H1 (cell line): Measurements from ENCODE around the gene METTL21A. TPM values are rescaled to one million over a fixed set of nuclear protein-coding genes. Genes with fewer than 3 reads are reported as not detected.

ENCODE experiments used
- CTCF ChIA-PET: fragments of 300-600 bp; sonication (Branson Sonifier 250); formaldehyde crosslinking; loops from one replicate; lab custom pipeline; 2021; ENCODE audit not compliant: partially characterized antibody; lab: Charles Lee
- POLR2A ChIA-PET: fragments of 300-600 bp; sonication (Branson Sonifier 250); formaldehyde crosslinking; loops from one replicate; lab custom pipeline; 2021; ENCODE audit warnings: inconsistent platforms; ENCODE audit not compliant: partially characterized antibody; lab: Charles Lee
- DNase-seq, 2 experiments: peaks; one replicate each; pipeline versions ENCODE4 v3.0.0 to v3.0.0-alpha.2; 2010 to 2022; ENCODE audit warnings: low spot score in 2 of 2, low read depth in 1 of 2, mixed read lengths in 1 of 2
- FAIRE-seq: peaks from 2 replicates; lab custom pipeline; 2011; peaks lifted over from hg19 to GRCh38; lab: Jason Lieb, UNC
- H2AFZ ChIP-seq: 2 replicates; pipeline ENCODE4 v1.8.1; 2012; ENCODE audit warnings: low read length, inconsistent platforms
- H2AK5ac ChIP-seq: 2 replicates; pipeline ENCODE4 v1.6.1; 2013; ENCODE audit warnings: low read depth, low read length
- H2BK120ac ChIP-seq: replicated peaks from 2 replicates; pipeline ENCODE3; 2013; ENCODE audit warnings: low read depth, low read length, inconsistent platforms
- H2BK12ac ChIP-seq: 2 replicates; pipeline ENCODE4 v1.6.1; 2013; ENCODE audit warnings: low read depth, low read length
- H2BK15ac ChIP-seq: 2 replicates; pipeline ENCODE4 v1.6.1; 2013; ENCODE audit warnings: low read length
- H2BK20ac ChIP-seq: 2 replicates; pipeline ENCODE4 v1.6.1; 2013; ENCODE audit warnings: low read length
- H2BK5ac ChIP-seq: 2 replicates; pipeline ENCODE4 v1.6.1; 2013; ENCODE audit warnings: low read depth, low read length
- H3K14ac ChIP-seq: 2 replicates; pipeline ENCODE4 v1.6.1; 2013; ENCODE audit warnings: inconsistent platforms; ENCODE audit not compliant: insufficient read length
- H3K18ac ChIP-seq: 2 replicates; pipeline ENCODE4 v1.6.1; 2013; ENCODE audit warnings: low read length; ENCODE audit errors: extremely low read depth
- H3K23ac ChIP-seq: 2 replicates; pipeline ENCODE4 v1.6.1; 2013; ENCODE audit warnings: inconsistent platforms; ENCODE audit not compliant: insufficient read length
- H3K23me2 ChIP-seq: 2 replicates; pipeline ENCODE4 v1.6.1; 2013; ENCODE audit warnings: low read depth, low read length
- H3K27ac ChIP-seq: 2 replicates; pipeline ENCODE4 v1.6.1; 2011; ENCODE audit warnings: low read depth, low read length, inconsistent platforms
- H3K27me3 ChIP-seq, 4 experiments: replicated peaks in 1 of 4; 1 replicate in 1 of 4; 2 replicates in 3 of 4; pipeline versions ENCODE4 v1.6.1 to v1.8.1; 2011 to 2013; ENCODE audit warnings: low read length in 3 of 4, mild to moderate bottlenecking in 3 of 4, inconsistent platforms in 2 of 4, mixed read lengths in 2 of 4, moderate library complexity in 1 of 4; ENCODE audit not compliant: control insufficient read depth in 3 of 4, insufficient read depth in 3 of 4; ENCODE audit errors: extremely low read depth in 1 of 4
- H3K36me3 ChIP-seq, 4 experiments: 2 replicates each; pipeline versions ENCODE4 v1.6.1 to v1.8.1; 2011 to 2013; ENCODE audit warnings: mild to moderate bottlenecking in 4 of 4, low read length in 3 of 4, moderate library complexity in 2 of 4, control low read depth in 1 of 4, inconsistent platforms in 1 of 4; ENCODE audit not compliant: insufficient read depth in 4 of 4, control insufficient read depth in 2 of 4
- H3K4ac ChIP-seq: replicated peaks from 2 replicates; pipeline ENCODE3; 2013; ENCODE audit warnings: low read length, low read depth, mixed read lengths, inconsistent platforms; ENCODE audit not compliant: insufficient read length
- H3K4me1 ChIP-seq, 4 experiments: replicated peaks in 1 of 4; 1 replicate in 1 of 4; 2 replicates in 3 of 4; pipeline versions ENCODE4 v1.6.1 to v1.8.1; 2011 to 2013; ENCODE audit warnings: low read length in 3 of 4, inconsistent platforms in 2 of 4, mixed read lengths in 1 of 4; ENCODE audit not compliant: insufficient read depth in 4 of 4, control insufficient read depth in 3 of 4
- H3K4me2 ChIP-seq, 2 experiments: 2 replicates each; pipeline versions ENCODE4 v1.6.1 to v1.8.1; 2011 to 2013; ENCODE audit warnings: low read depth in 2 of 2, low read length in 2 of 2, control low read depth in 1 of 2, inconsistent platforms in 1 of 2, mild to moderate bottlenecking in 1 of 2; ENCODE audit not compliant: insufficient read depth in 1 of 2
- H3K4me3 ChIP-seq, 4 experiments: fragments of 200-600, 300-600 bp in 1 of 4; sonication (generic), shearing (Covaris generic), sonication (Bioruptor Twin) in 1 of 4; 2 replicates each; pipeline versions ENCODE4 v1.5.1 to v1.8.1; 2011 to 2016; ENCODE audit warnings: low read length in 4 of 4, low read depth in 3 of 4, control low read depth in 2 of 4, inconsistent platforms in 2 of 4, mild to moderate bottlenecking in 2 of 4, mixed read lengths in 1 of 4, moderate library complexity in 1 of 4; ENCODE audit not compliant: insufficient read depth in 2 of 4; ENCODE audit errors: extremely low read depth in 1 of 4
- H3K56ac ChIP-seq: replicated peaks from 2 replicates; pipeline ENCODE3; 2013; ENCODE audit warnings: low read depth, mild to moderate bottlenecking, mixed read lengths, low read length, inconsistent platforms; ENCODE audit not compliant: insufficient read length
- H3K79me1 ChIP-seq: 2 replicates; pipeline ENCODE4 v1.6.1; 2013; ENCODE audit warnings: low read depth, low read length, control low read depth
- H3K79me2 ChIP-seq, 2 experiments: 2 replicates each; pipeline versions ENCODE4 v1.6.1 to v1.8.1; 2012 to 2013; ENCODE audit warnings: low read length in 2 of 2, mild to moderate bottlenecking in 2 of 2, inconsistent platforms in 1 of 2; ENCODE audit not compliant: insufficient read depth in 2 of 2, control insufficient read depth in 1 of 2
- H3K9ac ChIP-seq, 4 experiments: replicated peaks in 1 of 4; 1 replicate in 1 of 4; 2 replicates in 3 of 4; pipeline versions ENCODE4 v1.6.1 to v1.8.1; 2011 to 2013; ENCODE audit warnings: low read depth in 3 of 4, low read length in 3 of 4, control low read depth in 2 of 4, mild to moderate bottlenecking in 2 of 4, moderate library complexity in 2 of 4, inconsistent platforms in 1 of 4; ENCODE audit errors: extremely low read depth in 1 of 4
- H3K9me3 ChIP-seq, 2 experiments: 2 replicates each; pipeline versions ENCODE4 v1.6.1 to v1.8.1; 2012 to 2013; ENCODE audit warnings: mild to moderate bottlenecking in 2 of 2, moderate library complexity in 2 of 2, control low read depth in 1 of 2, inconsistent platforms in 1 of 2, low read depth in 1 of 2, low read length in 1 of 2, mixed read lengths in 1 of 2; ENCODE audit not compliant: insufficient read depth in 2 of 2
- H4K20me1 ChIP-seq, 2 experiments: replicated peaks in 1 of 2; 2 replicates each; pipeline versions ENCODE3 to v1.8.1; 2011 to 2013; ENCODE audit warnings: inconsistent platforms in 2 of 2, low read length in 2 of 2, mild to moderate bottlenecking in 1 of 2; ENCODE audit not compliant: insufficient read depth in 2 of 2, control insufficient read depth in 1 of 2
- H4K5ac ChIP-seq: 2 replicates; pipeline ENCODE4 v1.6.1; 2013; ENCODE audit warnings: low read length, low read depth, mixed read lengths, inconsistent platforms; ENCODE audit not compliant: insufficient read length
- H4K8ac ChIP-seq: 2 replicates; pipeline ENCODE4 v1.8.0; 2013; ENCODE audit warnings: mild to moderate bottlenecking, moderate library complexity, low read length, inconsistent platforms; ENCODE audit not compliant: insufficient read depth; ENCODE audit errors: extremely low read depth
- H4K91ac ChIP-seq: replicated peaks from 2 replicates; pipeline ENCODE3; 2013; ENCODE audit warnings: low read length, mixed read lengths, inconsistent platforms; ENCODE audit not compliant: insufficient read length
- BRCA1 ChIP-seq: IDR thresholded peaks from 2 replicates; pipeline ENCODE4 v1.6.1; 2012; ENCODE audit warnings: low read depth, low read length, improper control_type of control experiment
- CBX8 ChIP-seq: fragments of 300-800, 300-1000 bp; sonication (generic); IDR thresholded peaks from 2 replicates; pipeline ENCODE4 v1.7.1; 2016; ENCODE audit warnings: low read depth, low read length, borderline replicate concordance
- CHD1 ChIP-seq: IDR thresholded peaks from 2 replicates; pipeline ENCODE4 v1.6.1; 2012; ENCODE audit warnings: low read depth, low read length, improper control_type of control experiment
- EGR1 ChIP-seq: IDR thresholded peaks from 2 replicates; pipeline ENCODE4 v1.6.1; 2011; ENCODE audit warnings: low read depth, low read length, borderline replicate concordance
- EP300 ChIP-seq, 2 experiments: IDR thresholded peaks; 1 replicate in 1 of 2; 2 replicates in 1 of 2; pipeline ENCODE4 v1.6.1; 2011 to 2012; ENCODE audit warnings: low read depth in 2 of 2, low read length in 2 of 2, mild to moderate bottlenecking in 2 of 2, borderline replicate concordance in 1 of 2, inconsistent platforms in 1 of 2, moderate library complexity in 1 of 2
- GTF2F1 ChIP-seq: IDR thresholded peaks from 2 replicates; pipeline ENCODE4 v1.6.1; 2012; ENCODE audit warnings: low read depth, low read length, improper control_type of control experiment, borderline replicate concordance
- MAFK ChIP-seq: IDR thresholded peaks from 2 replicates; pipeline ENCODE4 v1.6.1; 2012; ENCODE audit warnings: low read depth, mild to moderate bottlenecking, improper control_type of control experiment, low read length
- MAX ChIP-seq: IDR thresholded peaks from 2 replicates; pipeline ENCODE4 v1.6.1; 2012; ENCODE audit warnings: inconsistent platforms
- POLR2AphosphoS5 ChIP-seq: IDR thresholded peaks from 2 replicates; pipeline ENCODE4 v1.6.1; 2011; ENCODE audit warnings: low read depth, low read length
- SIN3A ChIP-seq, 2 experiments: IDR thresholded peaks in 1 of 2; conservative IDR thresholded peaks in 1 of 2; 2 replicates each; pipeline ENCODE4 v1.6.1; 2011 to 2012; ENCODE audit warnings: low read length in 2 of 2, improper control_type of control experiment in 1 of 2, low read depth in 1 of 2, mild to moderate bottlenecking in 1 of 2
- SP1 ChIP-seq: IDR thresholded peaks from 2 replicates; pipeline ENCODE4 v1.6.1; 2011; ENCODE audit warnings: low read depth, low read length
- SP2 ChIP-seq: IDR thresholded peaks from 2 replicates; pipeline ENCODE4 v1.6.1; 2012; ENCODE audit warnings: mild to moderate bottlenecking, low read length, inconsistent platforms
- TAF7 ChIP-seq: optimal IDR thresholded peaks from 2 replicates; pipeline ENCODE3; 2011; ENCODE audit warnings: low read depth, mild to moderate bottlenecking, inconsistent platforms, low read length, moderate library complexity, borderline replicate concordance
- TEAD4 ChIP-seq: IDR thresholded peaks from 2 replicates; pipeline ENCODE4 v1.6.1; 2012; ENCODE audit warnings: low read depth, low read length, inconsistent platforms, mixed read lengths
- WGBS, 2 experiments: shearing (Covaris generic) in 1 of 2; methylation state at CpG; one replicate each; pipeline versions ENCODE4 v1.1.6 to v1.1.7; 2013 to 2015; ENCODE audit warnings: low lambda C conversion rate in 2 of 2, mixed read lengths in 2 of 2, inconsistent platforms in 1 of 2, low coverage in 1 of 2, missing lambda C conversion rate in 1 of 2; ENCODE audit not compliant: insufficient replicate concordance in 2 of 2, insufficient coverage in 1 of 2, insufficient read length in 1 of 2; ENCODE audit errors: extremely low coverage in 1 of 2, missing lambda C conversion rate in 1 of 2; 5-methylcytosine and 5-hydroxymethylcytosine counted together
- polyA plus RNA-seq, 7 experiments: library from polyadenylated mRNA; depleted of rRNA in 3 of 7; stranded (reverse) in 5 of 7; unstranded in 2 of 7; fragments of >200 nt in 5 of 7; fragments of 200-250 nt in 2 of 7; gene quantifications; 1 replicate in 5 of 7; 2 replicates in 1 of 7; 4 replicates in 1 of 7; pipeline versions ENCODE4 v1.2.1 to v1.2.3, GENCODE V29; 2011 to 2013; ENCODE audit warnings: missing spikeins in 2 of 7, mixed read lengths in 2 of 7
- total RNA-seq: library from RNA; stranded (reverse); fragmentation: NEBNext Ultra II Directional; extraction: Animal tissue kit (Norgen Biotek cat#: 25700); gene quantifications from 2 replicates; pipeline ENCODE4 v1.2.1, GENCODE V29; 2021

Gene METTL21A
- total and polyA plus RNA-seq, 2 of the 8 experiments (the other 6 are each of a cell fraction or from before 2014, with no cell fraction given), result 36.2 to 55.0 TPM

GRCh38 chr2:207594731-207595130 is 30.5 kb downstream of the METTL21A start:
- Histone ChIP-seq H2AK5ac (no peak overlapping the region), H3K56ac (no peak overlapping the region), H2BK15ac (no peak overlapping the region), H3K4me3 (no peak overlapping the region), H3K27ac (no peak overlapping the region), H3K4me2 (no peak overlapping the region), H4K91ac (no peak overlapping the region), H3K9ac (no peak overlapping the region), H3K23ac (no peak overlapping the region), H4K5ac (no peak overlapping the region), H4K8ac (no peak overlapping the region), H3K27me3 (peaks cover 0 to 1% (median 0%) of the 10 kb centered on the region in 4 experiments; a peak in 1 of 7 replicates), H3K79me2 (peaks cover 0 to 1% of the 10 kb centered on the region in 2 experiments; a peak in 1 of 4 replicates), H3K36me3 (peaks cover 0 to 69% (median 9%) of the 10 kb centered on the region in 4 experiments; a peak in 5 of 8 replicates), H2BK20ac (no peak overlapping the region), H3K23me2 (no peaks in the 10 kb centered on the region), H2BK12ac (no peak overlapping the region), H3K9me3 (no peaks in the 10 kb centered on the region; a peak in 1 of 4 replicates), H2AFZ (no peak overlapping the region), H3K4ac (no peak overlapping the region), H2BK5ac (no peak overlapping the region)
- no peak for FAIRE-seq
- POLR2A ChIA-PET, result interaction anchor here (1.3 kb wide), 1 partner anchor 26 kb away, joined by 3 read pairs; no protein-coding TSS in a partner anchor
- 100% methylated on average over 3 of the region's 4 CpGs; no CpG with 5 or more reads in 1 of the 2 experiments for WGBS, 2 experiments
- DNase-seq, result no peak
- CTCF ChIA-PET, result interaction anchor here (0.6 to 1.0 kb wide), 2 partner anchors 91 to 1202 kb away, joined by 3 read pairs; no protein-coding TSS in a partner anchor
- no peak for TF ChIP-seq EGR1
- TF ChIP-seq MAFK, result no peak
- TF ChIP-seq EP300 (IDR thresholded peaks at IDR 0.05; ENCODE audit: borderline replicate concordance in 1 of 2, low read depth in 2 of 2, low read length in 2 of 2), result no peak
- TF ChIP-seq MAX, result no peak
- TF ChIP-seq TAF7, result no peak
- no peak for TF ChIP-seq BRCA1
- no peak for TF ChIP-seq GTF2F1
- no peak for TF ChIP-seq SP2
- no peak for TF ChIP-seq SIN3A (conservative IDR thresholded peaks at IDR 0.05 in 1 of 2, IDR thresholded peaks at IDR 0.05 in 1 of 2; ENCODE audit: low read depth in 1 of 2, low read length in 2 of 2)
- TF ChIP-seq SP1, result no peak
- TF ChIP-seq CHD1, result no peak
- no peak for TF ChIP-seq TEAD4
- no peak for TF ChIP-seq POLR2AphosphoS5
- TF ChIP-seq CBX8, result no peak
- TF ChIP-seq, all 59 proteins: peak for 0
- Histone ChIP-seq H3K18ac (no peak overlapping the region), H4K20me1 (no peaks in the 10 kb centered on the region), H2BK120ac (no peak overlapping the region), H3K79me1 (no peaks in the 10 kb centered on the region), H3K4me1 (no peaks in the 10 kb centered on the region), H3K14ac (no peak overlapping the region)
